ENCODE measurements around the gene LMNTD1. TPM values are rescaled to one million over a fixed set of nuclear protein-coding genes. Genes with fewer than 3 reads are reported as not detected.

The LMNTD1 gene
- total and polyA plus RNA-seq, 4 donors, result 0.18 to 14.9 (median 3.4) TPM

DNA sequence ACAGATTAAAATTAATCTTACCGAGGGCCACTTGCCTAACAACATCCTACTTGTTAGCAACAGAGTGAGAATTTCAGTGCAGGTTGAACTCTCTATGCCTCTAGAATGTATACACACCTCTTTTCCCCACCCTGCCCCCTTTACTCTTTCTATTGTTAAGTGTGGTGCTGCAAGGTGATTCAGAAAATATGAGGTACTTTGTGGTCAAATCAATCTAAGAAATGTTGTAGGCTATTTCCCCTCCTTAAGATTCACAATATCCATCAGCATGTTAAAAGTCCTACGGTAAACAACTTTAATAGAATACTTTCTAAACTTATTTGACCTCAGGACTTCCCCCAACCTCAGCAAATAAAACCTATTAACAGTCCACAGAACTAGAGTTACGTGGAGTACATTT lies 106.0 kb downstream of the LMNTD1 start:
- DNase-seq (no peak), ATAC-seq (ENCODE audit: insufficient read depth, low FRiP score) (no peak)
- no peak overlapping the region for H3K9ac ChIP-seq (ENCODE audit: insufficient read depth in 1 of 2, low read length in 2 of 2)
- H3K27me3 ChIP-seq (ENCODE audit: control insufficient read depth in 3 of 3, insufficient read depth in 3 of 3, low read length in 2 of 3), result no peaks in the 10 kb centered on the region
- TF ChIP-seq, protein P1, sequence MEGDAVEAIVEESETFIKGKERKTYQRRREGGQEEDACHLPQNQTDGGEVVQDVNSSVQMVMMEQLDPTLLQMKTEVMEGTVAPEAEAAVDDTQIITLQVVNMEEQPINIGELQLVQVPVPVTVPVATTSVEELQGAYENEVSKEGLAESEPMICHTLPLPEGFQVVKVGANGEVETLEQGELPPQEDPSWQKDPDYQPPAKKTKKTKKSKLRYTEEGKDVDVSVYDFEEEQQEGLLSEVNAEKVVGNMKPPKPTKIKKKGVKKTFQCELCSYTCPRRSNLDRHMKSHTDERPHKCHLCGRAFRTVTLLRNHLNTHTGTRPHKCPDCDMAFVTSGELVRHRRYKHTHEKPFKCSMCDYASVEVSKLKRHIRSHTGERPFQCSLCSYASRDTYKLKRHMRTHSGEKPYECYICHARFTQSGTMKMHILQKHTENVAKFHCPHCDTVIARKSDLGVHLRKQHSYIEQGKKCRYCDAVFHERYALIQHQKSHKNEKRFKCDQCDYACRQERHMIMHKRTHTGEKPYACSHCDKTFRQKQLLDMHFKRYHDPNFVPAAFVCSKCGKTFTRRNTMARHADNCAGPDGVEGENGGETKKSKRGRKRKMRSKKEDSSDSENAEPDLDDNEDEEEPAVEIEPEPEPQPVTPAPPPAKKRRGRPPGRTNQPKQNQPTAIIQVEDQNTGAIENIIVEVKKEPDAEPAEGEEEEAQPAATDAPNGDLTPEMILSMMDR (IDR thresholded peaks at IDR 0.05; ENCODE audit: control extremely low read depth, extremely low read depth), result no peak
- H3K4me3 ChIP-seq, result no peak overlapping the region
- H3K4me1 ChIP-seq (ENCODE audit: control insufficient read depth in 5 of 5, insufficient read depth in 5 of 5, low read length in 5 of 5), result no peaks in the 10 kb centered on the region
- WGBS, 2 donors, result 75 to 90% methylated on average over 3 of the region's 3 CpGs
- peaks cover 0 to under 1% (median 0%) of the 10 kb centered on the region in 4 donors for H3K9me3 ChIP-seq (ENCODE audit: control insufficient read depth in 4 of 4, insufficient read depth in 3 of 4, low read length in 3 of 4)
- no peak overlapping the region for H3K27ac ChIP-seq (ENCODE audit: low read depth in 1 of 2, low read length in 1 of 2)
- no peaks in the 10 kb centered on the region for H3K36me3 ChIP-seq (ENCODE audit: control insufficient read depth in 4 of 4, insufficient read depth in 4 of 4, low read length in 4 of 4)

DNA sequence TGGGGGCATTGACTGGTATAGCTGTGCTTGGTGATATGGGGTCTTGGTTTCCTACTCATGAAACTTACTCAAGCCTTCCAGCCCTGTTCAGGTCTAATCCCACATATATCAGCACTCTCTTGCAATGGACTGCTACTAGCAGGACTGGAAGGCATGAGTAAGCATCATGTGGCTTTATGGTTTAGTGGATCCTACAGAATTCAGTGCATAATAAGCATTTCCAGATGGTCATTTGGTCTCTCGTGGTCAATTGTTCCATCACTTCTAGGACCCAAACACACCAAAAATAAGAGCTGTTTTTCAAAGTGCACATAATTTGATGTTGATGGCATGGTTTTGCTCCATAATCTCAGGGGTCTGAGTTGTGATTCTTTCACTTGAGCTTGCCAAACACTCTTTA lies 114.4 kb downstream of the LMNTD1 start:
- H3K4me3 ChIP-seq, result no peak overlapping the region
- H3K27me3 ChIP-seq (ENCODE audit: control insufficient read depth in 3 of 3, insufficient read depth in 3 of 3, low read length in 2 of 3), result no peaks in the 10 kb centered on the region
- DNase-seq (no peak), ATAC-seq (ENCODE audit: insufficient read depth, low FRiP score) (no peak)
- no peaks in the 10 kb centered on the region for H3K9me3 ChIP-seq (ENCODE audit: control insufficient read depth in 4 of 4, insufficient read depth in 3 of 4, low read length in 3 of 4)
- TF ChIP-seq, protein P1 (IDR thresholded peaks at IDR 0.05; ENCODE audit: control extremely low read depth, extremely low read depth), result no peak
- H3K36me3 ChIP-seq (ENCODE audit: control insufficient read depth in 4 of 4, insufficient read depth in 4 of 4, low read length in 4 of 4), result no peaks in the 10 kb centered on the region
- 94 to 96% methylated on average over 1 of the region's 1 CpG for WGBS, 2 donors
- no peak overlapping the region for H3K9ac ChIP-seq (ENCODE audit: insufficient read depth in 1 of 2, low read length in 2 of 2)
- H3K27ac ChIP-seq (ENCODE audit: low read depth in 1 of 2, low read length in 1 of 2), result no peak overlapping the region
- H3K4me1 ChIP-seq (ENCODE audit: control insufficient read depth in 5 of 5, insufficient read depth in 5 of 5, low read length in 5 of 5), result peaks cover 0 to 17% (median 3%) of the 10 kb centered on the region in 5 donors

DNA sequence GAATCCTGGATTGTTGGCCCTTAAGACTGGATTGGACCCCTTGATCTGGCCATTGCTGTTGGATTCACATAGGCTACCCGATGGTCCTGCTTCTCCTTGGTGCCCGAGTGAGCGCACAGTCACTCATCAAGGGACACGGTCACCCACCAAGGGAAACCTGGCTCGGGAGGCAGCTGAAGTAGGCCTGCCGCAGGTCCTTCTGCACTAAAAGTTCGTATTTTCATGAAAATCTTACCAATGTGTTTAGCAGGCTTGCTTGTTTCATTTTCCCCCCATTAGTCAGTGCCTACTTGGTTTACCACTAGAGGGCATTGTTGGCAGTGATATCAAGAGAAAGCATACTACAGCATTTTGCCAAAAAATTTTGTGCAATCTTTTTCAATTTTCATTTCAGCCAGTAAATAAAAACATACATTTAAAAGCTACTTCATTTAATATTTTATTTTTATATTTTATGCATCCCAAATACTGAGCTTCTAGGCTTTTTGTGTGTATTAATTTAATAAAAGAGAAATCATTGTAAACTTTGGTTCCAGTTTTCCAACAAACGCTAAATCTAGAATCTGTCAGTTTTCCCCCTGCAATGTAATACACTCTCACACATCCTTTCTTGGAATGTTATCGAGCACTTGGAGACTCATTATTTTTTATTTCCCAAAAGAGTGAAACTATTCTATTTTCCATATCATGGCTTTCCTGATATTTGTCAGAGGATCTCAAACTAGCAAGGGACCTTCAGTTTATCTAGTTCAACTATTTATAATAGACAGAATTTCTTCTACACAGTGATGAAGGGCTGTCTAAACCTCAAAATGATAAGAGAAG lies 116.7 kb downstream of the LMNTD1 start:
- Histone ChIP-seq H3K9ac (ENCODE audit: insufficient read depth in 1 of 2, low read length in 2 of 2) (peak overlapping the region in 1 of 2 donors; percentile 81), H3K27me3 (ENCODE audit: control insufficient read depth in 3 of 3, insufficient read depth in 3 of 3, low read length in 2 of 3) (no peaks in the 10 kb centered on the region), H3K9me3 (ENCODE audit: control insufficient read depth in 4 of 4, insufficient read depth in 3 of 4, low read length in 3 of 4) (no peaks in the 10 kb centered on the region), H3K4me3 (peak overlapping the region; percentile 26), H3K36me3 (ENCODE audit: control insufficient read depth in 4 of 4, insufficient read depth in 4 of 4, low read length in 4 of 4) (no peaks in the 10 kb centered on the region), H3K27ac (ENCODE audit: low read depth in 1 of 2, low read length in 1 of 2) (peak overlapping the region in 1 of 2 donors; percentile 67), H3K4me1 (ENCODE audit: control insufficient read depth in 5 of 5, insufficient read depth in 5 of 5, low read length in 5 of 5) (peaks cover 0 to 17% (median 3%) of the 10 kb centered on the region in 5 donors)
- ATAC-seq (ENCODE audit: insufficient read depth, low FRiP score) (peak; percentile 48), DNase-seq (peak; percentile 27 to 94 (median 89))
- TF ChIP-seq, protein P1 (IDR thresholded peaks at IDR 0.05; ENCODE audit: control extremely low read depth, extremely low read depth), result peak; percentile 80
- WGBS, 2 donors, result 44 to 49% methylated on average over 9 of the region's 9 CpGs
